NCI-H146 treated with DMSO at 0.1 percent for 48 hours (cell line): Measurements from ENCODE around the gene XPNPEP2.

Experiments
- DNase-seq: peaks from one replicate; lab custom pipeline; 2025; ENCODE audit not compliant: unreplicated experiment; lab: John Stamatoyannopoulos, UW

XPNPEP2 gene, protein sequence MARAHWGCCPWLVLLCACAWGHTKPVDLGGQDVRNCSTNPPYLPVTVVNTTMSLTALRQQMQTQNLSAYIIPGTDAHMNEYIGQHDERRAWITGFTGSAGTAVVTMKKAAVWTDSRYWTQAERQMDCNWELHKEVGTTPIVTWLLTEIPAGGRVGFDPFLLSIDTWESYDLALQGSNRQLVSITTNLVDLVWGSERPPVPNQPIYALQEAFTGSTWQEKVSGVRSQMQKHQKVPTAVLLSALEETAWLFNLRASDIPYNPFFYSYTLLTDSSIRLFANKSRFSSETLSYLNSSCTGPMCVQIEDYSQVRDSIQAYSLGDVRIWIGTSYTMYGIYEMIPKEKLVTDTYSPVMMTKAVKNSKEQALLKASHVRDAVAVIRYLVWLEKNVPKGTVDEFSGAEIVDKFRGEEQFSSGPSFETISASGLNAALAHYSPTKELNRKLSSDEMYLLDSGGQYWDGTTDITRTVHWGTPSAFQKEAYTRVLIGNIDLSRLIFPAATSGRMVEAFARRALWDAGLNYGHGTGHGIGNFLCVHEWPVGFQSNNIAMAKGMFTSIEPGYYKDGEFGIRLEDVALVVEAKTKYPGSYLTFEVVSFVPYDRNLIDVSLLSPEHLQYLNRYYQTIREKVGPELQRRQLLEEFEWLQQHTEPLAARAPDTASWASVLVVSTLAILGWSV

DNA sequence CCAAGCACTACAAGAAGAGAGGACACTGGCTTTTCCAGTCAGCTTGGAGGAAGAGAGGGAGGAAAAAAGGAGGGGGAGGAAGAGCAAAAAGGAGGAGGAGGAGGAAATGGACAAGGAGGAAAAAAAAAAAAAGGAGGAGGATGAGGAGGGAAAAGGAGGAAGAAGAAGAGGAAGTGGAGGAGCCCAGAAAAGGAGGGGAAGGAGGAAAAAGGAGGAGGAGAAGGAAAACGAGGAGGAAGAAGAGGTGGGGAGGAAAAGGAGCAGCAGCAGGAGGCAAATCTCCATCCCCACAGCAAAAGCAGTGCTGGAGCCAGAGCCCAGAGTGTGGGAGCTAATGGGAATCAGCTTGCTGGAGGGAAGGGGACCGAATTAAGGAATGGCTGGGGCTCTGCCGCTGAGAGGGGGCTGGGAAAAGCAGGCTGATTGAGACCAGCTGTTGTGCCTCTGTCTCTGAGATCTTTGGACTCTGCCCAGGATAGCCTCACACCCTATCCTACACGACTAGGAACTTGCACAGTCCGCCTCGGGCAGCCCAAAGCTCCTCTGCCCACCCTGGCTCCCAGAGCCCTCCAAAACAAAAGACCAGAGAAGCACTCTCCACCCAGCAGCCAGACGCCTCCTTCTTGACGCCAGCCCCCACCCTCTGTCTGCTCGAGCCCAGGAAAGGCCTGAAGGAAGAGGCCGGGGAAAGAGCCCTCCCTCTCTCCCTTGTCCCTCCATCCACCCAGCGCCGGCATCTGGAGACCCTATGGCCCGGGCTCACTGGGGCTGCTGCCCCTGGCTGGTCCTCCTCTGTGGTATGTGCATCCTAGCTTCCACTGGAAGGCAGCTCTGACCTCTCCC, at the start of gene XPNPEP2:
XPNPEP2 (plus strand) TSS at position 514 of the 843 bp plus-strand sequence; CDS start at position 749, 235 bp downstream.
- no peak for DNase-seq

DNA sequence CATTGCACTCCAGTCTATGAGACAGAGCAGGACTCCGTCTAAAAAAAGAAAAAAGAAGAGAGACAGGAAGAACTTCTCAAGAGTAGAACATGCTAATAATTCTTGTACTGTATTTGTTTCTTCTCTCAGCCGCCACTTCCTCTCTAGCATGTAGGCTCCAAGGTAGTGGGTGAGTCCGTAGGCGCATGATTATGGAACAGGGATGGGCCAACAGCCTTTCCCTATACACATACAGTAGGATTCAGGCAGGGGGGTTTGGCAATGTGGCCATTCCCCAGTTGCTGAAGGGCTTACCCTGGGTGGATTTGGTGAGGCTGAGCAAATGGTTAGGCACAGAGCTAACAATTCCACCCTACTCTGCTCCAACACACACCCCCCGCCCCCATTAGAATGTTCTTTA, 49.0 kb upstream of the XPNPEP2 start:
- no peak for DNase-seq

DNA sequence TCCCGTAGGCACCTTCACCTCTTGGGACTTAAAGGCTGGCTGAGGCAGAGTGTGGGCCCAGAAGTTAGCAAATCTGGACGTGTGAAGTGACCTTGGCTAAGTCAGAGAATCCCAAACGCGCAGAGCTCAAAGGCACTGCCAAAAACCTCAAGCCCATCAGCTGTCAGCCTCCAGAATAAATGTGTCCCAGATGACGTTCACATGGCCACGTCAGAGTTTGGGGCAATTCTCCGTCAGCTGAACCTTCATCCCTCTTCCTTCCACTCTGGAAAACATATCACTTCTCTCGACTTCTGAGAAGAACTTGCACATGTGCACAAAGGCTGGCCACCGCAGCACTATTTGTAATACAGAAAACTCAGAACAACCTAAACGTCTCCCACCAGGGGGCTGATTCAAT, 48.3 kb upstream of the XPNPEP2 start:
- no peak for DNase-seq

DNA sequence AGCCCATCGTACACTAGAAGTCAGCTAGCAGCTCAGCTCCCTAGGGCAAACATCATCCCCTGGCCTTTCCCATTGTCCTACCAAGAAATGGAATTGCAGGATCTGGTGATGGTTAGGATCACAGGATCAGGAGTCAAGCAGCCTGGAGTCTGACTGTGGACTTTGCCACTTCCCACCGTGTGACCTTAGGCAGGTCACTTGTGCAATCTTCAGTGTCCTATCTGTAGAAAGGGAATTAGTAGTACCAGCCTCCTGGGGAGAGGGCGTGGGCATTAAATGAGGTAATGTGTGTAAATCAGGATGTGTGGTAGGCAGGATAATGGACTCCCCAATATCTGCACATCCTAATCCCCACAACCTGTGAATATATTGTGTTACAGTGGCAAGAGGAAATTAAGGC, 45.4 kb upstream of the XPNPEP2 start:
- no peak for DNase-seq

DNA sequence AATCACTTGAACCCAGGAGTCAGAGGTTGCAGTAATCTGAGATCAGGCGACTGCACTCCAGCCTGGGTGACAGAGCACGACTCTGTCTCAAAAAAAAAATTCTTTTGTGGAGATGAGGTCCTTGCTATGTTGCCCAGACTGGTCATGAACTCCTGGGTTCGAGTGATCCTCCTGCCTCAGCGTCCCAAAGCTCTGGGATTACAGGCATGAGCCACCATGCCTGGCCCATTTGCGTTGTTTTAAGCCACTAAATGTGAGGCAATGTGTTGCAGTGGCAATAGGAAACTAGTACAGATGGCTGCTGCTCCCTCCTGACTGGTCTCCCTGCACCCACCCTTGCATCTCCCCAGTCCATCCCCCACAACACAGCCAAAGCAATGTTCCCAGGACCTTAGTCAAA, 44.0 kb upstream of the XPNPEP2 start:
- no peak for DNase-seq

DNA sequence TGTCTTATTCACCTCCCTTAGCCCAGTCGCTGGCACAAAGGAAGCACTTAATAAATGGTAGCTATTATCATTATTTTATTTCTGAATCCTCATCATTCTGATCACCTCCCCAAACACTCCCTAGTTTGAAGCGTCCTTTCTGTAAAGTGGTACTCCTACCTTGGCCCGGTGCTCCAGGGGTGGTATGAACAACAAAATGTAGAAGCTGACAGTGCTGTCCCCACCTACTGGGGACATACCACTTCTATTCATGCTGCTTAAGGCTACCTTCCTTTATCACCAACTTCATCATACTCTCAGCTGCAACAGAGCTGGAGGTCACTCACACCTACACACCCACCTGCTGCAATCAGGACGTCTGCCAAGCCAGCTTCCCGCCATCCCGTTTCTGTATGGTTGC, 43.2 kb upstream of the XPNPEP2 start:
- DNase-seq: no peak

DNA sequence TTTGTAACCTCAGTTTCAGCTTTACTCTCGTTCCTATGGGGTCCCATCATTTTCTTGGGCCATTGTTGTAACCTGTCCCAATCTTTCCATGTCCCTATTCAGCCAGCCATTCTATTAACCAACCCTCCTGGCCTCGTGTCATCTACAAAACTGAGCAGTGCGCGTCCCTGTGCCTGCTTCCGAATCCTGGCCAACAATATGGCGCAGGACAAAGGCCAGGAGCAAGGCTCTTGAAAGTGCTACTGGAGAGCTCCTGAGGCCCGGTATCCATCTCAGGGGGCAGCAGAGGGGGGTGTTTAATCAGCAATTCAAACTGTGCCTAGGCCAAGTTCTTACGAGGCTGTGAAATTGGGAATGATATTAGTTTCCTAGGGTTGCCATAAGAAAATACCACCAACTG, 42.8 kb upstream of the XPNPEP2 start:
- DNase-seq: no peak

DNA sequence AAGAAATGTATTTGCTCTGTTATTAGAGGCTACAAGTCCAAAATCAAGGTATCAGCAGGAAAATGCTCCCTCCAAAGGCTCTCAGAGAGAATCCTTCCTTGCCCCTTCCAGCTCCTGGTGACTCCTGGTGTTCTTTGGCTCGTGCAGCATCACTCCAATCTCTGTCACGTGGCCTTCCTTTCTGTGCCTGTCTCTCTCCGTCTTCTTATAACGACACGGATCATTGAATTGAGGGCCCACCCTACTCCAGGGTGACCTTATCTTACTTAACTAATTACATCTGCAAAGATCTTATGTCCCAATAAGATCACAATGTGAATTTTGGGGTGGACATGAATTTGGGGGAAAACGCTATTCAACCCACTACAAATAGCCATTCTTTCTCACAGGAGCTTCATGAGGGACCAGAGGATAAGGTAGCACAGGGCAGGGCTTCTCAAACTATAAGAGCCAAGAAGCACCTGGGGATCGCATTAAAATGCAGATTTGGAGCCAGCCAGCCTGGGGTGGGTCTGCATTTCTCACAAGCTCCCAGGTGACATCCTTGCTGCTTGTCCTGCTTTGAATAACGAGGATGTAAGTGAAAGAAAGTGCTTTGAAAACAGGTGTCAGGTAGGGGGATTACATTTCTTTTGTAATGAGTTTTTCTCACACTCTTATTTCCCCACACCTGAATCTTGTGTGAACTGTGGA, 42.2 kb upstream of the XPNPEP2 start:
- DNase-seq: no peak

DNA sequence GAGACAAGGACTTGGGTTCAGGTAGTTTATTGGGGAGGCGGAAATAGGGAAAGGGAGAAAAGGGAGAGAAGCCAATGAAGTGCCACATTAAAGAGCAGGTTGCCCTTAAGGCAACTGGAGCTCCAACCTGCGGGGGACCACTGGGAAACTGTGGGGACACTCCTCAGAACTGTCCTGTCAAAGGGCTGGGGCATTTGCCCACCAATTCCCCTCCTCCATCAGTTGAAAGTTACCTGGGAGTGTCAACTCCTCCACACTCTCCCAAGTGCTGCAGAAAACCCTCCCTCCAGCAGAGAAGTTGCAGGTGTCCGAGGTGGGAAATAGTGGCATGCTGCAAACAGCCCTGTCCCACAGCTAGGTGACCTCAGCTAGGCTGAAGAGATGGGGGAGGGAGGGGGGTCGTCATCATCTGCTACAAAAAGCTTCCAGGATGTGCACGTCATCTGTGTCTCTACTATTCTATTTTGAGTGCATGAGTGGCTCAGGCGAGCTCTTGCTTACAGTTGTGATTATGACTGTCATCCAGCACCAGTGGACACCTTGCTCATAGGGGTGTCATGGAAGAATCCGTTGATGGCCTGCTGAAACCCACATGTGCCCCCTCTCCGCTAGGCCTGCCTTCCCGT, 41.5 kb upstream of the XPNPEP2 start:
- DNase-seq: no peak

DNA sequence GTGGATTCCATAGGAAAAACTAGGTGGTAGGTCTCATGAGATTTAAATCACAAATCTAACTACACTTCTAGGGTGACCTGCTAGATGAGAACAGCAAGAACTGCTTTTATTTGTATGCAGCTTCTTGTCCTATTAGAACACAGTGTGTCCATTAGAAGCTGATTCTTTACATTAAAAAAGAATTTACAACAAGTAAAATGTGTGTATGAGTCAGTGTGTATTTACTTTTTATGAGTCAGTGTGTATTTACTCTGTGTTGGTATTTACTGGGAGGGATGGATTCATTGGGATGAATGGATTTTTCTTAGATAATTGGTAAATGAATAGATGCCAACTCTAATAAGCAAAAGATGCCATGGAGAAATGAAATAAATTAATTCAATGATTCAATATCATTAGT, 40.6 kb upstream of the XPNPEP2 start:
- DNase-seq: no peak

DNA sequence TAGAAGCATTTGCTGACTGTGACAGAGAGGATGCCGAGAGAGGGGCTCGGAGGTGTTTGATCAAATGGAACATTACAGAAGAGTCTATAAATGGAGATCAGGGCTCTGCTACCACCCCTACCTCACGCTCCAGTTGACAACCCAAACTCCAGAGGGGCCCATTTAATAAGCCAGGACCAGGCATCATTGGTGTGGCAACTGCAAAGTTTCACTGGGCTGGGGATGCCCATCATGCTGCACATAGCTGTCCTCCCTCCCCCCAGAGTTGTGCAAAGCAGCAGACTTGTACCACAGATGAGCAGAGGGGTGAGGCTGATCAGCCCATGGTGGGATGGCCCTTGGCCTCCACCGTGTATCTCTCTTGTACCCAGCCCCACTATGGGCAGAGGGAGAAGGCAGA, 38.2 kb upstream of the XPNPEP2 start:
- DNase-seq: no peak

DNA sequence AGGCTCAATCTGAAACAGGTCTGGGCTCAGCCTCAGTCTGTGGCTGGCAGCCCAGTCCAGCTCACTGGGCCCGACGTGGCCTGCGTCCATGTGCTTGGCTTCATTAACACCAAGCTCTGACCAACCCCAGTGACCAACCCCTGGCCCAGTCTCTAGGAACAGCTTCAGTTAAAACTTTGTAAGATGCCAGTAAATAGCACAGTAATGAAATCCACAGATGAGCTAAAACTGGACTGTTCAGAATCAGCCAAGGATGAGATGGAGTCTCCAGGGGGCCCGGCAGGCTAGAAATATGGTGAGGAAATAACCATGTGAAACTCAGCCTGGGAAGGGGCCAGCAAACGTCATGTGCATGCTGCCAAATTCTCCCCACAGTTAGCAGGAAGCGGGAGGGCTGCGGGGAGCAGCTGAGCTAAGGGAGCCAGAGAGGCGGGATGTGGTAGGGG, 37.1 kb upstream of the XPNPEP2 start:
- no peak for DNase-seq

DNA sequence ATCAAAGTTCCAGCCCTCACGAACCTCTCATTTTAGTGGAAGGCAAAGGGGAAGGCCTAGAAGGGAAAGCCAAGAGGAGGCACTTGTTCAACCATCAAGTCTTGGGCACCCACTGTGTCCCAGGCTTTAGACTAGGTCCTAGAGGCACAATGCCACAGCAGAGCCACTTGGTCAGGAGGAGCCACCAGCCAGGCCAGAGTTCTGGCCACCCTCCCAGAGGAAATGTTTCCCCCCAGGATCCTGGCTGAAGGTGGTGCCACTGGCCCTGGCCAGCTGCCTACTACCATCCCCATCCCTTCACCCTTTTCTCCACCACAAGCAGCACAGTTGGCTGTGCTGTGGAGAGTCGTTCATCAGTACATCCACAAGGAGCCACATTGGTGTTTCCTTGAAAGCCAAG, 34.3 kb upstream of the XPNPEP2 start:
- no peak for DNase-seq

DNA sequence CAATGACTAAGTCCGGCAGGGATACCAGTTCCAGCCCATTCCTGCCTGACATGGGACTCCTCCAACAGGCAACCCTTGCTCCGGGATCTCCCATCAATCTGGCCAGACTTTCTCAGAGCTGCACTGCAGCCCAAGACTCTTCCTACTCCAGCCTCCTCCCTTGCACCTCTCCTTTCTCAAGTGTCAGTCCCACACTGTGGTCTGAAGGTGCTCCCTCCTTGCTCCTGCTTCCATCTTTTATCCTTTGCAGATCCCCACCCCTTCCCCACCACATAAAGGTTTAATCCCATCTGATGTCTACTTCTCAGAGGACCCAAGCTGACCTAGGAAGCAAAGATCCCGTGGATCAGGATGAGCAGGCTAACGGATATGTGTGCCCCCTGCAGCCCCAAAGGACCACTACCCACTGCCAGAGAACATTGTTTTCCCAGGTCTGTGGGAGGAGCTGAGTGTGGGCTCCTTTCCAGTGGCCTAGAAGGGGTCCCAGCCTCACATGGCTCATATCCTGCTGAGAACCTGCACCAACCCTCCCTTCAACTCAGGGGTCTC, 33.3 kb upstream of the XPNPEP2 start:
- DNase-seq: no peak

DNA sequence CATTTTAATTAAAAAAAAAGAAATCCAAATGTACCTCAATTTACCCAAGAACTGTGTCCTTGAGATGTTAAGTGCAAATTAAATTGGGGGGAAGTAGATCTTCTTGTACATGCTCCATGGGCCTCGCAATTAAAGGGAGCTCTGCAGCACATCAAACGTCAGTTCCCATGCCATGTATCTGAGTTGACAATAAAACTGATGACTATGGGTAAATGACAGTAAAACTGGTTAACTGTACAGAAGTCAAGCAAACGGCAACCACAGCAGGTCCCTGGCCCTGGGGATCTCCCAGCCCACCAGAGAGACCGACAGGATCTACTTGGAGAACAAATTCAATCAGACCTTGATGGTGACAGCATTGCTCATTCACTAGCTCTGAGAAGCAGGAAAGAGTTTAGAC, 32.8 kb upstream of the XPNPEP2 start:
- no peak for DNase-seq

DNA sequence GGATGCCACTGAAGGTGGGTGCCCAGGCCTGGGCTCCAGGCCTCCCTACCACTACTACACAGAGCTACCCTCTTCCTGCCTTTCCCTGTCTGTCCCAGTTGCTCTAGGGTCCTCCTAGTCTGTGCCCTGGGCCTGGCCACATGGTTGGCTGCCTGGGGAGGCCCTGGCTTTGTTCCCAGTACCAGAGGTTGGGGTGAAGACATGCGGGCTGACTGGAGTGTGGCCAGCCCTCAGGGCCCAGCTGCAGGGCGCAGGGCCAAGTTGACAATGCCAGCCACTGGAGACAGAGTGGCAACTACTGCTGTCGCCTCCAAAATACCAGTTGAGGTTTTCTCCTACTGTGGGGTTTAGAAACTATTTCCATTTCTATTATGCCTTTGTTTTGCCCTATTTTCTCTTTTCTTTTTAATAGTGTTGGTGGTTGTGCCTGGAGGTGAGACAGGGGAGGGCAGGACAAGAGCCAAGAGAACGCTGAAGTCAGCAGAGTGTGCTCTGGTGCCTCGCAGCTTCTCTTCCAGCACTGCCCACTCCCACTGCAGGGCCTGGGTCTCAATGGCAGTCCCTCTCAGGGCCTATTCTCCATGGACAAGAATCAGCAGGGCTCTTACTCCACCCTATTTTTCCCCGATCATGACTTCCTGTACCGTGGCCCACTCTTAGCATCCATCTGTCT, 32.2 kb upstream of the XPNPEP2 start:
- DNase-seq: no peak

DNA sequence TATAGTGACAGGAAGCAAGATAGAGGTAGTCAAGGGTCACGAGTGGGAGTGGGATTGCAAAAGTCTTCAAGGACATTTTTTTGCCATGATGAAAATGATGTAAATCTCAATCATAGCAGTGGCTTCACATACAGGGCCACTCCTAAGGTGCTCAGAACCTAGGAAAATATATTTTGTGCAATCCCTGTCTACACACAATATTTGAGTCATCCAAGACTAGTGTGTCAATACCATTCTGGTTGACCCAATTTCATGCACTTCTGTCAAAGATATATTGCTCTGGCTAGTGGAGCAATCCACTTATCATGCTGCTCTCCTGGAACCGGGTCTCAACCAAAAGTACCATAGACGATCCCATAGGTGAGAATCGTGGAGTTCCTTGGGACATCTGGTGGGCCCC, 24.2 kb upstream of the XPNPEP2 start:
- no peak for DNase-seq

DNA sequence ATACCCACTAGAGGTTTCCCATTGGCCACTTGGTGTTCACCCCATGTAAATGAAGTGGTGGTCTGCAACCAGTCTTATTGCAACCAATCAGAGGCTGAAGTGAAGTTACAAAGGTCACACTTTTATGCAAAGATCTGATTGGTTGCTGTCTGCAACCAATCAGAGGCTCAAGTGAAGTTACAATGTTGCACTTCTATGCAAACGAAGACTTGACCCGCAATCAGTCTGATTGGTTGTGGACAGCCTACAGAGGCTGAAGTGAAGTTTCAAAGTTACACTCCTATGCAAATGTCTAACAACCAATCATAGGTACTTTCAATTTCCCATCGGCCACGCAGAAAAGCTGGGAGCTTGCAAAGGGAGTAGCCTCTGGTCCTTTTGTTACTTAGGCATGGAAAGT, 22.3 kb upstream of the XPNPEP2 start:
- no peak for DNase-seq

DNA sequence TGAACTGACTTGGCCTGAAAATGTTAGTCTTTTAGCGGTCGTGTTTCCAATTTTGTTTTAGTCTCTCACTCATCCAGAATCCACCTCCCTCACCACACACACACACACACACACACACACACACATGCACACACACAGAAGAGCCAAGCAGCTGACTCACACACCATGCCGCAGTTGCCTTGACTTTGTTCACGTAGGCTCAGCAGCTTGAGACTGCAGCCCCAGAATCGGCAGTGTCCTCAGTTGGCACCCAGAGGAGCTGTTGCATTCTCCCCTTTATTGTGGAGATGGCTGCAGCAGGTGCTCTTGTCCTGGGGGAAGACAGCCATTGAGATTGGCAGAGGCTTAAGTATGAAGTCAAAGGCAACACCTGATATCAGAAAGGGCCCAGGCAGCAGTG, 20.9 kb upstream of the XPNPEP2 start:
- DNase-seq: no peak

DNA sequence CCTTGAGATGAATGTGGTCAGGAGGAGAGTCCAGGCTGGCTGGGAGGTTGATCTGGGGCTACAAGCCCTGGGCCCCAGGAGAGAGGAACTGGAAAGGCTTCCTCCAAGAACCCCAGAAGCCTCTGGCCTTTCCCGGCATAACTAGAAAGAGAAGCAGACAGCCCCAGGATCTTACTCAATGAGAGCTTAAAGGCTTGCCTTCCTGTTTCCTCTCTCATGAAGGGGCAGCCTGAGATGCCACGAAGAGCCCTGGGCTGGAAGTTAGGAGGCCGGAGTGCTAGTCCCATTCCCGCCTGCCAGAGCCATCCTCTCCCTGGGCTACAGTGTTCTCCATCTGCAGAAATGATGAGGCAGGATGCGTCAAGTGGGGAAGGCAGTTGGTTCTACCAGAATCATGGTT, 20.1 kb upstream of the XPNPEP2 start:
- DNase-seq: no peak
